ENCODE results near the gene DDX31.

GRCh38 chr9:132556235-132556634 is 113.5 kb downstream of the DDX31 start:
- no peak for TF ChIP-seq POLR2A (IDR thresholded peaks at IDR 0.05)
- no peak for TF ChIP-seq CTCF (IDR thresholded peaks at IDR 0.05)
